GM21576 (cell line): ENCODE measurements around the gene DAND5.

Source experiments
- ATAC-seq: cut with Tn5 transposase; IDR thresholded peaks from one replicate; pipeline ENCODE4 v1.9.1; 2021; ENCODE audit warnings: mild to moderate bottlenecking, moderate library complexity; ENCODE audit not compliant: unreplicated experiment

DAND5 gene

GRCh38 chr19:12991296-12991695, 21.9 kb downstream of the DAND5 start:
- no peak for ATAC-seq

GRCh38 chr19:12992729-12993128, 23.4 kb downstream of the DAND5 start:
- no peak for ATAC-seq

- ATAC-seq, result no peak
Measured at GRCh38 chr19:12993562-12993961, 24.2 kb downstream of the DAND5 start.

- no peak for ATAC-seq
Measured at GRCh38 chr19:12994701-12995595, 25.6 kb downstream of the DAND5 start, which contains the start of gene NFIX. Gene NFIX, plus strand, starts transcription at chr19:12995475. Its CDS starts 363 bp downstream, at chr19:12995838.

- no peak for ATAC-seq
Measured at GRCh38 chr19:12995596-12996405, 26.4 kb downstream of the DAND5 start.

GRCh38 chr19:12996406-12997094, 27.2 kb downstream of the DAND5 start:
- no peak for ATAC-seq

- ATAC-seq, result no peak
Measured at GRCh38 chr19:12997179-12997966, 28.0 kb downstream of the DAND5 start.

GRCh38 chr19:12997967-12998940, 28.9 kb downstream of the DAND5 start:
- ATAC-seq, result no peak

GRCh38 chr19:13001166-13001501, 31.8 kb downstream of the DAND5 start:
- no peak for ATAC-seq

GRCh38 chr19:13001502-13002165, 32.3 kb downstream of the DAND5 start:
- ATAC-seq, result no peak

GRCh38 chr19:13002166-13002898, 33.0 kb downstream of the DAND5 start:
- no peak for ATAC-seq

GRCh38 chr19:13003081-13003480, 33.7 kb downstream of the DAND5 start:
- no peak for ATAC-seq

- ATAC-seq, result no peak
Measured at GRCh38 chr19:13004273-13004672, 34.9 kb downstream of the DAND5 start.

GRCh38 chr19:13005253-13005652, 35.9 kb downstream of the DAND5 start:
- ATAC-seq, result no peak

- no peak for ATAC-seq
Measured at GRCh38 chr19:13005861-13006370, 36.5 kb downstream of the DAND5 start.

- ATAC-seq, result no peak
Measured at GRCh38 chr19:13006431-13007281, 37.3 kb downstream of the DAND5 start.
